HG03469 (cell line): Measurements from ENCODE around the gene PRPF31.

ENCODE experiments used
- ATAC-seq: cut with Tn5 transposase; IDR thresholded peaks from one replicate; pipeline ENCODE4 v1.9.1; 2021; ENCODE audit warnings: mild to moderate bottlenecking, moderate library complexity, moderate number of reproducible peaks; ENCODE audit not compliant: unreplicated experiment

Gene PRPF31

GRCh38 chr19:54138489-54139256, 23.1 kb downstream of the PRPF31 start:
- ATAC-seq = no peak

- ATAC-seq = no peak
Observed at GRCh38 chr19:54141356-54141755, 25.8 kb downstream of the PRPF31 start.

GRCh38 chr19:54142166-54142780, 26.7 kb downstream of the PRPF31 start:
- ATAC-seq = no peak

- ATAC-seq = no peak
Observed at GRCh38 chr19:54145541-54146158, 30.1 kb downstream of the PRPF31 start.

GRCh38 chr19:54147676-54148075, 32.1 kb downstream of the PRPF31 start:
- ATAC-seq = no peak

- no peak for ATAC-seq
Observed at GRCh38 chr19:54148158-54148557, 32.6 kb downstream of the PRPF31 start.

- ATAC-seq = no peak
Observed at GRCh38 chr19:54149021-54149812, 33.7 kb downstream of the PRPF31 start.

GRCh38 chr19:54151362-54152035, 35.9 kb downstream of the PRPF31 start:
- no peak for ATAC-seq

GRCh38 chr19:54152267-54152666, 36.7 kb downstream of the PRPF31 start:
- no peak for ATAC-seq

GRCh38 chr19:54152878-54153524, 37.4 kb downstream of the PRPF31 start:
- no peak for ATAC-seq

GRCh38 chr19:54153731-54154326, 38.3 kb downstream of the PRPF31 start:
- no peak for ATAC-seq

GRCh38 chr19:54154603-54155345, 39.2 kb downstream of the PRPF31 start:
- no peak for ATAC-seq

GRCh38 chr19:54155694-54156093, 40.1 kb downstream of the PRPF31 start:
- ATAC-seq = no peak

GRCh38 chr19:54156490-54156889, 40.9 kb downstream of the PRPF31 start:
- ATAC-seq = no peak

GRCh38 chr19:54156953-54157352, 41.4 kb downstream of the PRPF31 start:
- ATAC-seq = no peak

- no peak for ATAC-seq
Observed at GRCh38 chr19:54158812-54159351, 43.3 kb downstream of the PRPF31 start.

- ATAC-seq = peak; percentile 78
Observed at GRCh38 chr19:54159352-54160181, 44.0 kb downstream of the PRPF31 start, which contains the start of gene LENG1. Gene LENG1 (minus strand): TSS chr19:54159721. CDS start chr19:54159695, 26 bp downstream.
